ENCODE data around the gene DTWD1.
A peak's percentile ranks its signal among the peaks of the same experiment; 100 is the strongest.
"Not testable (repeated sequence)": the region's sequence is repeated elsewhere in the genome, so short reads cannot be mapped to it uniquely, and the experiment has no call there.

DTWD1 gene

GRCh38 chr15:49620658-49621368 lies at the start of gene DTWD1, which contains the start of gene FAM227B:
Gene DTWD1, plus strand, starts transcription at chr15:49621048. Its CDS starts 4,120 bp downstream, at chr15:49625168.
Gene FAM227B, minus strand, starts transcription at chr15:49620818. Its CDS starts 5,647 bp downstream, at chr15:49615171.
- DNase-seq (ENCODE audit: low spot score) = peak; percentile 86

- DNase-seq (ENCODE audit: low spot score) = no peak
These were observed 47.4 kb upstream of the DTWD1 start for GRCh38 chr15:49573421-49573820.

DNA sequence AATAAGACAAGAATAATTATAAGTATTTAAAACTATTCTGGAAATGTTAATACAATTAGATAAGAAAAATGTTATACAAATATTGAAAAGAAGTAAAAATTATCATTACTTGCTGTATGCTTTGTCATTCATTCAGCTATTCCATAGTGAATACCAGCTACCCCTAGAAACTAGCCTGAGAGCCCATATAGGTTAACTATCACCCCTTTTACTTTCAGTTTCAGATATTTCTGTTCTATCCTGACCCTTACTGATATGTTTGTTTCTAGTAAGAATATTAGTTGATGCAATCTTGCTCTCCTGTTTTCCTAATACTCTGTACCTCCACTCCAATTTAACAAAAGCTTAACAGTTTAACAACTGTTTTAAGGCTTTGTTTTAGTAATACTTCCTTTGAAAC lies 31.8 kb upstream of the DTWD1 start:
- peak; percentile 1 for DNase-seq (ENCODE audit: low spot score)

GRCh38 chr15:49592829-49593316 lies 28.0 kb upstream of the DTWD1 start:
- not testable (repeated sequence) for DNase-seq (ENCODE audit: low spot score)

- DNase-seq (ENCODE audit: low spot score) = no peak
These were observed 16.0 kb upstream of the DTWD1 start for GRCh38 chr15:49604625-49605409.

GRCh38 chr15:49605588-49605987 lies 15.3 kb upstream of the DTWD1 start:
- DNase-seq (ENCODE audit: low spot score) = no peak

DNA sequence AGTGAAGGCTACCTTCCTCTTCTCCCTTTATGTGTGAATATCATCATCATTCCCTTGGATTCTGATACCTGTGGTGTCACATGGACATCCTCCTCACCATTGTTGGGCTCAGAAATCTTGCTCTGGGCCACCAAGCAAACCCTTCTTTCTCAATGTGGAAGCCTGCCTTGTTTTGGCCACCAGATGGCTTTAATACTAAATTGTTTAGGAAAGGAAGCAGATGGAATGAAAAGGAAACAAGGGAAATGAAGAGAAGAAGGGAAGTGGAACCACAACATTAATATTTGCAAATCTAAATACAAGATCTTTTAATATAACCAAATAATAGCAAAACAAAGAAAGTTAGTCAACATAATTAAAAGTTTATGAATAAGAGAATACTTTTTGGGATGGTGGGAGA lies 14.3 kb upstream of the DTWD1 start:
- DNase-seq (ENCODE audit: low spot score) = no peak

DNA sequence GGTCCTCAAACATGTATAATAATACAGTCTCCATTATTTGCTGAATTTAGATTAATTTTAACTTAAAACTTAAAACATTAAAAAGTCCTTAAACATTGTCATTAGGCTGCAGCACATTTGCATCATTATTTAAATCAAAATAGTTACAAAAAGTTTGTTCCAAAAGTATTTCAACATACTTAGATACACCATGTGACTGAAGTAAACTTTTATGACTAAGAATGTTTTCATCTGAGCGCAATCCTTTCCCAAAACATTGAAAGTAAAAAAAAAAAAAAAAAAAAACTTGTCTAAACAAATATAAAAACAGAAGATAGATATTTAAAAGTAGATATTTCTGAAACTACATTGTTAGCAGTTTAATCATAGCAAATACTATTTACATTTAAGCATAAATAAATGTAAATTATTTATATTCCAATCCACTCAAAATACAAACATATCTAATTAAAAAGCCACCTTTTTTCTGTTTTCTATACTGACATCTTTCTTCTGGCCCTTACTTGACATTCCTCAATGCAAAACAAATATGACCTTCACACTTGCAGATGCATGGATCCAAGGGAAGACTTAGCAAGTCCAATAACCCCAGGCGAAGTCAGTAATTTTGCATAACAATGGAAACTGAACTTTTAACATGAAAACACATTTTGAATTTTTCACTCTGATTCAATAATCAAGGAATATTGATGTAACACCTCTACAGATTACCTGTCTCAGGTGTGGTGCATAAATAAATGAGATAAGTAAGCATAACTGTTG lies 10.5 kb upstream of the DTWD1 start:
- DNase-seq (ENCODE audit: low spot score) = no peak

- not testable (repeated sequence) for DNase-seq (ENCODE audit: low spot score)
These were observed 8.6 kb upstream of the DTWD1 start for GRCh38 chr15:49612240-49612639.

DNA sequence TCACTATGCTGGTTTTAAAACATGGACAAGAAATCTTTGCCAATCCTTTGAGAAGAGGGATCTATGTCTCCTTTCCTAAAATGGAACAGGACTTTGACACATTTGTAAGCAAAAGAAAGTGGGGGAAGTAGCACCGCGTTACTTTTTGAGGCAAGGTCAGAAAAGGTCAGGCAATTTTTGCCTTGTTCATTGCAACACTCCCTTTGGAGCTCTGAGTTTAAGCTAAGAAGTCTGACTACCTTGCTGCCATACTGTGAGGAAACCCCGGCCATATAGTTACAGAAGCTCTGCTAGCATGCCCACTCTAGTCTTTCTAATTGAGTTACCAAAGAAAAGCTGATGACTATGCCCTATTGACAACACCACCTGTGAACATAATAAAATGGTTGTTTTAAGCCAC lies 1.6 kb upstream of the DTWD1 start:
- DNase-seq (ENCODE audit: low spot score) = no peak

DNA sequence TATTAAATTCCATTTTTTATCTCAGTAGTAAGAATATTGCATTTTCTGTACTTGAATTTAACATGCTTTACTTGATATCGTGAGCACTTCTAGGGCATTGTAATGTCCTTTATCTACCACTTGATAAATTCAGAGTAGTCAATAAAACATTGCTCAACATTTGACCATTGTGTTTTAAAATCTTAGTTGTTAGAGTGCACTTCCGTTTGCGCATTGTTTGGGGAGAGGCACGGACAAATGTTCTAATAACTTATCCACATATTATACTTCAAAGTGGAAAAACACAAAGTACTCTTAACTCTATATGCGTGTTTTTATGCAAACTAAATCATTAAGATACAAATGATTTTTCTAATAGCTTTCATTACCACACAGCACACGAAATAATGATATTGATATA lies 649 bp upstream of the DTWD1 start:
- DNase-seq (ENCODE audit: low spot score) = no peak

GRCh38 chr15:49621401-49621811 lies 558 bp downstream of the DTWD1 start:
- DNase-seq (ENCODE audit: low spot score) = no peak

- DNase-seq (ENCODE audit: low spot score) = no peak
These were observed 1.0 kb downstream of the DTWD1 start for GRCh38 chr15:49621887-49622286.

GRCh38 chr15:49622561-49622960 lies 1.7 kb downstream of the DTWD1 start:
- no peak for DNase-seq (ENCODE audit: low spot score)

GRCh38 chr15:49624056-49624455 lies 3.2 kb downstream of the DTWD1 start:
- DNase-seq (ENCODE audit: low spot score) = no peak

- DNase-seq (ENCODE audit: low spot score) = no peak
These were observed 4.7 kb downstream of the DTWD1 start for GRCh38 chr15:49625460-49626036.

DNA sequence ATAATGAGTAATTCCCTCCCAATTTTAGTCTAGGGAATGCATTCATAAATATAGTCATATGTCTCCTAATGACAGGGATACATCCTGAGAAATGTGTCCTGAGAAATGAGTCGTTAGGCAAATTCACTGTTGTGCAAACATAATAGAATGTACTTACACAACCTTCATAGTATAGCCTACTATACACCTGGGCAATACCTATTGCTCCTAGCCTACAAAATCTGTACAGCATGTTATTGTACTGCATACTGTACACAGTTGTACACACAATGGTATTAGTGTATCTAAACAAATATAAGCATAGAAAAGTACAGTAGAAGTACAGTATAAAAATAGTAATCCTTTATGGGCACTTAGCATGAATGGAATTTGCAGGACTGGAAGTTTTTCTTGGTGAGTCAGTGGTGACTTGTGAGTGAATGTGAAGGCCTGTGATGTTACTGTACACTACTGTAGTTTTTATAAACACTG lies 6.6 kb downstream of the DTWD1 start:
- peak; percentile 36 for DNase-seq (ENCODE audit: low spot score)

- DNase-seq (ENCODE audit: low spot score) = no peak
These were observed 7.5 kb downstream of the DTWD1 start for GRCh38 chr15:49628379-49628778.

- no peak for DNase-seq (ENCODE audit: low spot score)
These were observed 17.0 kb downstream of the DTWD1 start for GRCh38 chr15:49637857-49638256.

- DNase-seq (ENCODE audit: low spot score) = no peak
These were observed 23.5 kb downstream of the DTWD1 start for GRCh38 chr15:49644364-49644794.

DNA sequence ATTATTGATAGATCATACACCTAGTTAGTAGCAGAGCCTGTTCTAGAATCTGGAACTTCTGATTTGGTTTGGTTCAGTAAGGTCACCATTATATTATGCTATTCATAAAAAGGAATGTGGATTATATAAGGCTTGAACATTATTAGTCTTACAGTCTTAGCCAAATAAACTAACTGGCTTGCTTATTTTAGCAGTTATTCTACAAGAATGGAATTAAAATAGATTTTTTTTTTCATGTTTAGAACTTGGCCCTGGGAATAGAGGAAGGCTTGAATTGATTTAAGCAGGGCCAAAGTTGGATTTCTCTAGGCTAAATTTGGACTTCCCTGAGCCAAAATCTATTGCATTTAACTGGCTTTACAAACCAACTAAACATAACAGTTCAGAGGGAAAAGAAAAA lies 24.4 kb downstream of the DTWD1 start:
- no peak for DNase-seq (ENCODE audit: low spot score)

DNA sequence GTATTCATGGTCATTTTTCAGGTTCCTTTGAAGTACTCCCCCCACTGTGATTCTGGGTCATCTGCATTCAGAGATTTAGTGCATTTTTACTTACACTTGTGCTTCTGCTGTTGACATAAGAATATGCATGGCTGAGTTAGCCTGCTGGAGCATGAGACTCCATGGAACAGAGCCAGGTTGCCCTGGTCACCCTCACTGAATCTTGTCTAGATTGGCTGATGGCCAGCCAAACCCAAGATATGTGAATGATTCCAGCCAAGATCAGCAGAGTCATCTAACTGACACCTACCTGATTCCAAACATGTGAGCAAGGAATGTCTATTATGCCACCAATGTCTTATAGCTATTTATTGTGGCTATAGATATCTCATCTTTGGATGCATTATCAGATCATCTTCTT lies 25.1 kb downstream of the DTWD1 start:
- no peak for DNase-seq (ENCODE audit: low spot score)
